ENCODE measurements around the gene WDR62.
A peak's percentile ranks its signal among the peaks of the same experiment; 100 is the strongest.
"Not testable (repeated sequence)": the region's sequence is repeated elsewhere in the genome, so short reads cannot be mapped to it uniquely, and the experiment has no call there.

Gene WDR62

GRCh38 chr19:36040495-36040894 lies 14.2 kb upstream of the WDR62 start:
- DNase-seq = no peak

DNA sequence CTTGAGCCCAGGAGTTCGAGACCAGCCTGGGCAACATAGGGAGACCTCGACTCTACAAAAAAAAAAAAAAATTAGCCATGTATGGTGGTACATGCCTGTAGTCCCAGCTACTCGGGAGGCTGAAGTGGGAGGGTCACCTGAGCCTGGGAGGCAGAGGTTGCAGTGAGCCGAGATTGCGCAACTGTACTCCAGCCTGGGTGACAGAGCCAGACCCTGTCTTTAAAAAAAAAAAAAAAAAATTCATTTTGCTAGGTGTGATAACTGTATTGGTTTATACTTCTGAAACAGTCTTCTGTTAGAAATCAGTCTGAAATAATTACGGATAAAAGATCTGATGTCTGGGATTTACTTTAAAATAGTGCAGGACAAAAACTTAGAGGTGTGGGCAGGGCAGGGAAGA lies 13.6 kb upstream of the WDR62 start:
- DNase-seq = not testable (repeated sequence)

DNA sequence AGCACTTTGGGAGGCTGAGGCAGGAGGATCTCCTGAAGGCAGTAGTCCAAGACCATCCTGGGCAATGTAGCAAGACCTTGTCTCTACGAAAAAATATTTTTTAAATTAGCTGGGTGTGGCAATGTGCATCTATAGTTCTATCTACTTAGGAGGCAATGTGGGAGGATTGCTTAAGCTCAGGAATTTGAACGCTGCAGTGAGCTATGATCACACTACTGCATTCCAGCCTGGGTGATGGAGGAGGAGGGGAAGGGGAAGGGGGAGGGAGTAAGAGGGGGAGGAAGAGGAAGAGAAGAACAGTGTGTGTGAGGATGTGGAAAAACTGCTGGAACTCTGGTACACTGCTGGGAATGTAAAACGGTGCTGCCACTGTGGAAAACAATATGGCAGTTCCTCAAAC lies 12.9 kb upstream of the WDR62 start:
- no peak for DNase-seq

DNA sequence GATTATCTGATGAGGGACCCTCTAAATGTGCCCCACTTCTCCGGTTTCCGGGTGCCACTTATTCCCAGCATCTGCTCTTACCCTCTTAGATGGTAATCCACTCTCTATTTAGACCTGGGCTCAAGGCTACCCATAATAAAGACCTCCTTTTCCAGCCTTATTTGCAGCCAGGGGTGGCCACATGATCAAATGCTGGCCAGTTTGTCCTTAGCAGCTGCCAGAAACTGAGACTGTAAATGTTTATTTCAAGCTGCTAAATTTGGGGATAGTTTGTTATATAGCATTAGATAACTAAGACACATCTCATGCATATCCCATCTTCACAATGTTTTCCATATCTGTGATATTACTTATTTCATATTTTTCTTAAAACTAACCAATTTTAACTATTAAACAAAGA lies 10.7 kb upstream of the WDR62 start:
- DNase-seq = no peak

DNA sequence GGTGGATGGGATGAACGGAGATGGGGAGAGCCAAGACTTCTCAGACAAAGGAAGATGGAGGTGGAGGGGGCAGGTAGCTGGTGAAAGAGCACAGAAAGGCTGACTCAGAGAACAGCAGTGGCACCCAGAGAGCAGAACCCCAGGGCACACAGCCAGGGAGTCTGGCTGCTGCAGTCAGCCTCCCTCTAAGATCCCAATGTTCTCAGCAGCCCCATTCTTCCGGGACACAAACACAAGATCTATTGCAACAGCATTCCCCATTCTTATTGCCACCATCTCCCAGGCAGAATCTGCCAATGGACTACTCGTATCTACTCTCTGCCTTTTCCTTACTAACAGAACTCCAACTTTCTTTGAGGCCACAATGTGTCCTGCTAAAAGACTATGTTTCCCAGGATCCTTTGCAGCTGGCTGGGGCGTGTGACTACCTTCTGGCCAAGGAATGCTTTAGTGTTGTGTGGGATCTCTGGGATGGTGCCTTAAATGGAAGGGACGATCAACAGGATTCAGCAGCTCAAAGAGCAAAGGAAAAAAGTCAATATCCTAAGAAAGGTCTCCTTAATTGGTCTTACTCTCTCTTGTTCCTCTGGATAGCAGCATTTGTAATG lies 8.2 kb upstream of the WDR62 start:
- DNase-seq = no peak

DNA sequence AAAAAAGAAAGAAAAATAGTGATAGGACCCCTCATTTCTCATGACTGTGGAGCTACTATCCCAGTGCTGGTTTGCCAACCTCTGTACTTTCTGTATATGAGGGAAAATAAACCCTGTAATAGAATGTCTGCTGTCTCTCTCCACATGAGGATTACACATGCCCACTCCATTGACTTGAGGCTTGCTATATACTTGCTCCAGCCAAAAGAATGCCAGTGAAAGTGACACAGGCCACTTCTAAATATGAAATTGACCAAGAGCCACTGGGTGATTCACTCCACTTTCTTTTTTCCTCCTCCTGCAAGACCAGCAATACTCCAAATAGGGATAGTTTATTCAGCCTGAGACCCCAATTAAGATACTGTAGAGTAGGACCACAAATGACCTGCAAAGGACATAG lies 6.9 kb upstream of the WDR62 start:
- DNase-seq = no peak

GRCh38 chr19:36049080-36049698 lies 5.5 kb upstream of the WDR62 start:
- DNase-seq = no peak

DNA sequence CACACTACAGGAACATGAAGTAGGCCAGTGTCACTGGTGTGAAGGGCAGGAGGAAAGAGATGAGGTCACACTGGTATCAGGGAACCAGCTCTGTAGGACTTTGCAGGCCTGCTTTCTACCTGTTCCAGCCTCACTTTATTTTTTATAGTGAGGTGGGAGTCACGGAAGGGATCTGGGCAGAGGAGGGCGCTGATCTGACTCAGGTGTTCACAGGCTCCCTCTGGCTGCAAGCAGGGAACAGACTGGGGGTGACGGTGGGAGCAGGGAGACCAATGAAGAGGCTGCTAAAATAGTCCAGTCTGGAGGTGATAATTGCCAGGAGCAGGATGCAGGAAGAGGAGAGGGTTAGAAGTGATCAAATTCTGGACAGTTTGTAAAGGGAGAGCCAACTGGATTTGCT lies 3.5 kb upstream of the WDR62 start:
- peak; percentile 25 for DNase-seq

- no peak for DNase-seq
Measured at GRCh38 chr19:36051637-36052036, 3.1 kb upstream of the WDR62 start.

DNA sequence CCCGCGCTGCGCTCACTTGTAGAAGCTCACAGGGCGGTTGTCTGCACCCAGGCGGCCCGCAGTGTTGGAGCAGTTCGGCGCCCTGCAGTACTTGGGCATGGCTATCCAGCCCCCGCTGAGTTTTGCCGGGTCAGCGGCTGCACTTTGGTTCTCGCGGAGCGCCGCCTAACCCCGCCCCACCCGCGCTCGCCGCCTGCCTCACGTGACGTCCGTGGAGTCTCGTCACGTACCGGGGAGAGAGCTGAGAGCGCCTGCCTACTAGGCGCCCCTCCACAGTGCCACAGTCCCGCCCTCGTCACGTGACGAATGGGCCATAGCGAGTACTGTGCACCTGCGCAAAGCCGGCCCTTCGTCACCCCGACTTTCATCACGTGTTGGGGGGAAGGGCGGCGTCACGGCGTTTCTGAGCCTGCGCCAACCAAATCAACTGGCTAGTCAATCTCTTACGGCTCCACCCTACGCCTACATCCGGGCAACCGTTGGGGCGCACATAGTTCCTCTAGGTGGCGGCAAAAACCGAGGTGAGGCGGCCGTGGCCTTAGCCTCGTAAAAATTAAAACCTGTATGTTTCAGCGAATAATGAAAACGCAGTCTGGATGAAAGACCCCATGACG lies 471 bp upstream of the WDR62 start, which contains the start of gene THAP8:
Gene THAP8 (minus strand): TSS at position 167 of the 614 bp plus-strand sequence. CDS start 68 bp downstream, at position 99.
- peak; percentile 99 for DNase-seq

DNA sequence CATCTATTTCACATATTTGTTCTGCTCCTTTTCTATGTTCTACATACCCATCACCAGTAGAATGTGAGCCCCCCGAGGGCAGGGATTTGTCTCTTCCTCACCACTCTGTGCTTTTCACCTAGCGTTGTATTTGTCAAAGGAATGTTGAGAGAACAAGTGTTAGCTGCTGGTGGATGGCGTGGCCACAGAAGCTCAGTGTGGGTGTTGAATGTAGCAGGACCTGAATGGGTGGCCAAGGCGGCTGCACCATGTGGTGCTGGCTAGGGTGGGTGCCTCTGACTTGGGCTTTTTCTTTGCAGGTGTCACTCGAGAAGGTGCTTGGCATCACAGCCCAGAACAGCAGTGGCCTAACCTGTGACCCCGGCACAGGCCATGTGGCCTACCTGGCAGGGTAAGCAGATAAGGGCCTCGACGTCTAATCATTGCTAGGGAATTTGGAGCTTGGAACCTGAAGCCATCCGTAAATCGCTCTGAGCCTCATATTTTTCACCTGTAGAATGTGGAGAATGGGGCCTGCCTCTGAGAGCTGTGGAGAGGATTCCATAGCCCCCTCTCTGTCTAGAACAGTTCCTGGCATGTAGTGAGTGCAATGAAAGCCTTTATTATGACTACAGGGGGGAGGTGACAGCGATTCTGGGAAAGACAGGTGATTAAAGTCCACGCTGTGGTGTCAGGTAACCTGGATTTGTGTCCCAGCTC lies 3.9 kb downstream of the WDR62 start:
- DNase-seq = no peak

DNA sequence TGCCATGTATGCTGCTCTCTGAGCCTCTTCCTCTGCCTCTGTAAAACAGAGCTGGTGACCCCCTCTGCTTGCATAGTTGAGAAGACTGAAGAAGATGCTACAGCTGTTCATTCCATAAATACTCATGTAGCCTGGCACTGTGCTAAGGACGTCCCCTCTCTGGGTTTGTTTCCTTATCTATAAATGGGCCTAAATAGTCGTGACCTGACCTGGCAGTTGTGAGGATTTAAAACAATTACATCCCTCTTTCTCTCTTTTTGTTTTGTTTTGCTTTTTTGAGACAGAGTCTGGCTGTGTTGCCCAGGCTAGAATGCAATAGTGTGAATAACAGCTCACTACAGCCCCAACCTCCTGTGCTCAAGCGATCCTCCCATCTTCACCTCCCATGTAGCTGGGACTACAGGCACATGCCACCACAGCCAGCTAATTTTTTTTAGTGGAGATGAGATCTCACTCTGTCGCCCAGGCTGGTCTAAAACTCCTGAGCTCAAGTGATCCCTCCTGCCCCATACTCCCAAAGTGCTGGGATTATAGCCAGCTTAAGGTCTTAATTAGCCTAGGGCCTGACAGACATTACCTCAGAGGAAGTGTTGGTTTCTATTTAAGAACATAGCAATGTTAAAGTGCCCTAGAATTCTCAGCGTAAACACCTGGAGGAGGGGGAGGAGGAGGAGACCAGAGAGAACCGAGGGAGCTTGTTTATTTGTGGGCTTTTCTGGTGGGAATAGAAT lies 4.6 kb downstream of the WDR62 start:
- no peak for DNase-seq

DNA sequence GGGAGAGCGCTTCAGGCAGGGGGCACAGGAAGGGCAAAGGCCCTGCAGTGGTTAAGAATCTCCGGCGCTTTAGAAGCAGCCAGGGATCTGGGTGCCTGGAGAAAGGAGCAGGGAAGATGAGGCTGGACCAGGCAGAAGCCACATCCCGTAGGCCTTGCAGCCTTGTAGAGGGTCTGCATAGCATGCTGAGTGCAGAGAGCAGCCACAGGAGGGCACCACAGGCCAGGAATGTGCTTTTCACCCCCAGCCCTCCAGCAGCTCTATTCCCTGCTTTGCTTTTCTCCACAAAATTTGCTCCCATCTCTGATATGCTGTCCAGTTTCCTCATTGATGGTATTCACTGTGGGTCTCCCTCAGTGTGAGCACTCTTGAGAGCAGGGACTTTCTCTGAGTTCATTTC lies 5.7 kb downstream of the WDR62 start:
- DNase-seq = peak; percentile 47

DNA sequence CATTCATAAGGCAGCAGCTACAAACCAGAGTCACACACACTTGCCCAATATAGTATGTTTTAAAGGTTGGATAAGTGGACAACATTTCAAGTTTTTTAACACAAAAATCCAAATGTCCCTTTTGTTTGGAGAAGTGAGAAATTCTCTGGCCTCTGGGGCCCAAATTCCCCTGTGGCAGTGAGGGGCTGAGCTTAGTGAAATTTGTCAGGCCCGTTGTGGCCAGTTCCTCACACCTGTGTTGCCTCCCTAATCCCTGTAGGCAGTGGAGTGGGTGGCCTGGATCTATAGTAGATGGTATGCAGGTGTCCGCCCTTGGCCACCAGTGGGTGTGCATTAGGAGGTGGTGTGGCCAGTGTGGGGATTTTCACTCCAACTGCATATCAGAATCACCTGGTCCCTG lies 6.7 kb downstream of the WDR62 start:
- no peak for DNase-seq

GRCh38 chr19:36064826-36065225 lies 10.1 kb downstream of the WDR62 start:
- no peak for DNase-seq

GRCh38 chr19:36067681-36068080 lies 13.0 kb downstream of the WDR62 start:
- DNase-seq = no peak

DNA sequence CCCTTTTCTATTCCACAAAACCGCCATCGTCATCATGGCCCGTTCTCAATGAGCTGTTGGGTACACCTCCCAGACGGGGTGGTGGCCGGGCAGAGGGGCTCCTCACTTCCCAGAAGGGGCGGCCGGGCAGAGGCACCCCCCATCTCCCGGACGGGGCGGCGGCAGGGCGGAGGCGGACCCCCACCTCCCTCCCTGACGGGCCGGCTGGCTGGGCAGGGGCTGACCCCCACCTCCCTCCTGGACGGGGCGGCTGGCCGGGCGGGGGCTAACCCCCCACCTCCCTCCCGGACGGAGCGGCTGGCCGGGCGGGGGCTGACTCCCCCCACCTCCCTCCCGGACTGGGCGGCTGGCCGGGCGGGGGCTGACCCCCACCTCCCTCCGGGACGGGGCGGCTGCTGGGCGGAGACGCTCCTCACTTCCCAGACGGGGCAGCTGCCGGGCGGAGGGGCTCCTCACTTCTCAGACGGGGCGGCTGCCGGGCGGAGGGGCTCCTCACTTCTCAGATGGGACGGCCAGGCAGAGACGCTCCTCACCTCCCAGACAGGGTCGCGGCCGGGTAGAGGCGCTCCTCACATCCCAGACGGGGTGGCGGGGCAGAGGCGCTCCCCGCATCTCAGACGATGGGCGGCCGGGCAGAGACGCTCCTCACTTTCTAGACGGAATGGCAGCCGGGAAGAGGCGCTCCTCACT lies 14.3 kb downstream of the WDR62 start:
- DNase-seq = not testable (repeated sequence)

DNA sequence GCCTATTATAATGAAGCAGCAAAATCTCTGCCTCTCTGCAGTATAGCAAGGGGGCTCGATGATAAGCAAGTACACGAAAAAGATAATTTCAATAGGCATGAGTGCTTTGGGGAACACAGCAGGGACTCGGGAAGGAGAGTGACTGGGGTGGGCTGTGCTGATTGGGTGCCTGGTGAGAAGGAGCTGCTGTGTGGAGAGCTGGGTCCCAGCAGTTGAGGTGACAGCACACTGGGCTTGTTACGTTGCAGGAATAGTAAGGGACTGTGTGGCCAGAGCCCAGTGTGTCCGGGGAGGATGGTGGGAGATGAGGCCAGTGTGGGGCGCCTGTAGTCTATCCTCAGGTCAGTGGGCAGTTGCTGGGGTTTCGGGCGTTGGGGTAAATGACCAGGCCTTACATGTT lies 17.4 kb downstream of the WDR62 start:
- DNase-seq = no peak

- DNase-seq = no peak
Measured at GRCh38 chr19:36073121-36073876, 18.6 kb downstream of the WDR62 start.

- no peak for DNase-seq
Measured at GRCh38 chr19:36079389-36079945, 24.8 kb downstream of the WDR62 start.

DNA sequence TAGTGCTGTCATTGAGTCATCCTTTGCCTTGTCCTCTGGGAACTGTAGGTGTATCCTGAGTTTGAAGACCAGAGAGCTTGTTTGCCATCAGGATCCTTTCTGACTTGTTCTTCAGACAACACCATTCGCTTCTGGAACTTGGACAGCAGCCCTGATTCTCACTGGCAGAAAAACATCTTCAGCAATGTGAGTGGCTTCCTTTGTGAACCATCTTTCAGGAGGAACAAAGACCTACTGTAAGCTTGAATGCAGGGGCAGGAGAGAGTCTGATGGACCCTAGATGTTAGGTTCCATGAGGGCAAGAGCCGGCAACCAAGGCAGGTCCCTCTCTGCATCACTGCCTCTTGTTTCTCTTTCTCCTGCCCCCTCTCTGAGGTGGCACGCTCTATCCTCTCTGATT lies 26.7 kb downstream of the WDR62 start:
- DNase-seq = no peak

DNA sequence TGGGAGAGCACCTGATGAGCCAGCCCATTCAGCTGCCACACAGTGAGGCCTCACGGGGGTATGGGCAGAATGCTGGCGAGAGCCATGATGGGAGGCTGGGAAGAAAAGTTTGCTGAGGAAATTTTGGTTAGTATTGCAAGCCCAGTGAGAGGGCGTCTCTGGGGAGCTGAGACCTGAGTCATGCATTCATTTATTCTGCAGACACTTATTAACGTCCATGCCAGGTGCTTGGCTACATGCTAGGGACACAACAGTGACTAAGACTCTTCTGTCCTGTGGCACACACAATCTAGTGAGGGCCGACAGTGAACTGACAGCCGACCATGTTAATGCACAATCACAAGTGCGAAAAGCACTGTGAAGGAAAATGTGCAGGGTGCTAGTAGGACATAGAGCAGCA lies 27.2 kb downstream of the WDR62 start:
- no peak for DNase-seq
